T-helper 2 cell treated with Interferon-gamma antibody and Interleukin-4, amounts not matched to agents 5 μg/mL and 100 μg/mL, for 36 hours (primary cell): ENCODE measurements around the gene PRCC.

Experiments
- DNase-seq: peaks from one replicate; pipeline ENCODE4 v3.0.0; 2021; ENCODE audit warnings: low spot score
- H3K27ac Mint-ChIP-seq: one replicate; pipeline ENCODE4 v1.8.0; 2021; ENCODE audit warnings: mild to moderate bottlenecking, mixed read lengths
- H3K27me3 Mint-ChIP-seq: one replicate; pipeline ENCODE4 v1.8.0; 2021; ENCODE audit warnings: low read depth, mixed read lengths
- H3K36me3 Mint-ChIP-seq: one replicate; pipeline ENCODE4 v1.8.0; 2021; ENCODE audit warnings: low read depth, mixed read lengths
- H3K4me1 Mint-ChIP-seq: one replicate; pipeline ENCODE4 v1.8.0; 2021; ENCODE audit warnings: low read depth, mixed read lengths
- H3K4me3 Mint-ChIP-seq: one replicate; pipeline ENCODE4 v1.8.0; 2022; ENCODE audit warnings: mild to moderate bottlenecking, moderate library complexity, mixed read lengths
- H3K9me3 Mint-ChIP-seq: one replicate; pipeline ENCODE4 v1.8.0; 2021; ENCODE audit warnings: mixed read lengths

PRCC gene

GRCh38 chr1:156848461-156849150 is 81.3 kb downstream of the PRCC start:
- no peaks in the 10 kb centered on the region for H3K9me3 Mint-ChIP-seq
- H3K36me3 Mint-ChIP-seq, result no peaks in the 10 kb centered on the region
- H3K4me3 Mint-ChIP-seq, result peak overlapping the region; percentile 4
- peak; percentile 60 for DNase-seq
- H3K27ac Mint-ChIP-seq, result peak overlapping the region; percentile 52
- peaks cover 42% of the 10 kb centered on the region for H3K27me3 Mint-ChIP-seq
- H3K4me1 Mint-ChIP-seq, result peaks cover 17% of the 10 kb centered on the region

- Mint-ChIP-seq H3K4me3 (peak overlapping the region; percentile 4), H3K36me3 (no peaks in the 10 kb centered on the region), H3K9me3 (no peaks in the 10 kb centered on the region), H3K4me1 (peaks cover 14% of the 10 kb centered on the region), H3K27ac (peak overlapping the region; percentile 52), H3K27me3 (peaks cover 40% of the 10 kb centered on the region)
- no peak for DNase-seq
These were observed 81.8 kb downstream of the PRCC start for GRCh38 chr1:156849151-156849496.
